ENCODE measurements around the gene CACNA1B.

The CACNA1B gene

GRCh38 chr9:138069731-138070456 is 192.3 kb downstream of the CACNA1B start:
- TF ChIP-seq, protein P1, sequence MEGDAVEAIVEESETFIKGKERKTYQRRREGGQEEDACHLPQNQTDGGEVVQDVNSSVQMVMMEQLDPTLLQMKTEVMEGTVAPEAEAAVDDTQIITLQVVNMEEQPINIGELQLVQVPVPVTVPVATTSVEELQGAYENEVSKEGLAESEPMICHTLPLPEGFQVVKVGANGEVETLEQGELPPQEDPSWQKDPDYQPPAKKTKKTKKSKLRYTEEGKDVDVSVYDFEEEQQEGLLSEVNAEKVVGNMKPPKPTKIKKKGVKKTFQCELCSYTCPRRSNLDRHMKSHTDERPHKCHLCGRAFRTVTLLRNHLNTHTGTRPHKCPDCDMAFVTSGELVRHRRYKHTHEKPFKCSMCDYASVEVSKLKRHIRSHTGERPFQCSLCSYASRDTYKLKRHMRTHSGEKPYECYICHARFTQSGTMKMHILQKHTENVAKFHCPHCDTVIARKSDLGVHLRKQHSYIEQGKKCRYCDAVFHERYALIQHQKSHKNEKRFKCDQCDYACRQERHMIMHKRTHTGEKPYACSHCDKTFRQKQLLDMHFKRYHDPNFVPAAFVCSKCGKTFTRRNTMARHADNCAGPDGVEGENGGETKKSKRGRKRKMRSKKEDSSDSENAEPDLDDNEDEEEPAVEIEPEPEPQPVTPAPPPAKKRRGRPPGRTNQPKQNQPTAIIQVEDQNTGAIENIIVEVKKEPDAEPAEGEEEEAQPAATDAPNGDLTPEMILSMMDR (IDR thresholded peaks at IDR 0.05): no peak
- TF ChIP-seq ZFX (IDR thresholded peaks at IDR 0.05; ENCODE audit: borderline replicate concordance): no peak

DNA sequence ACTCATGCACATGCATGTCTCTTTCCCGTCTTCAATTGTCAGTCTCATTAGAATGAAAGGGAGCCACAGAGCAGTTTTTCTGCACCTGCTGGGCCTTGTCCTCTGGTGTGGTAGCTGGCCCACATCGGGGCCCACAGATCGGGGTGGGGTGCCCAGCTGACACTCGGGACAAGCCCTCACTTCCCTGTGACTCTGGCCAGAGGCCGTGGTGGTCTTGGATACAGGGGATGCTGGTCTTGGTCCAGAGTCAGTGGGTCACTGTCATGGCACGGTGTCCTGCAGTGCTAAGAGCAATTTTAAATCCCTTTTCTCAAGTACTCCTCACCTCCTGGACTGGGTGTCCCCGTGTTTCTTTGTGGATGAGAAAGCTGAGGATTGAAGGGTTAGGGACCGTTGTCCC is 193.2 kb downstream of the CACNA1B start:
- no peak overlapping the region for H3K27ac ChIP-seq
- TF ChIP-seq, protein P1 (IDR thresholded peaks at IDR 0.05): no peak
- TF ChIP-seq ZFX (IDR thresholded peaks at IDR 0.05; ENCODE audit: borderline replicate concordance): no peak

More at GRCh38 chr9:138069731-138070456, 192.3 kb downstream of the CACNA1B start:
- H3K27ac ChIP-seq: no peak overlapping the region

GRCh38 chr9:138071292-138071691 is 193.7 kb downstream of the CACNA1B start:
- no peak overlapping the region for H3K27ac ChIP-seq
- TF ChIP-seq ZFX (IDR thresholded peaks at IDR 0.05; ENCODE audit: borderline replicate concordance): no peak
- TF ChIP-seq, protein P1 (IDR thresholded peaks at IDR 0.05): no peak

DNA sequence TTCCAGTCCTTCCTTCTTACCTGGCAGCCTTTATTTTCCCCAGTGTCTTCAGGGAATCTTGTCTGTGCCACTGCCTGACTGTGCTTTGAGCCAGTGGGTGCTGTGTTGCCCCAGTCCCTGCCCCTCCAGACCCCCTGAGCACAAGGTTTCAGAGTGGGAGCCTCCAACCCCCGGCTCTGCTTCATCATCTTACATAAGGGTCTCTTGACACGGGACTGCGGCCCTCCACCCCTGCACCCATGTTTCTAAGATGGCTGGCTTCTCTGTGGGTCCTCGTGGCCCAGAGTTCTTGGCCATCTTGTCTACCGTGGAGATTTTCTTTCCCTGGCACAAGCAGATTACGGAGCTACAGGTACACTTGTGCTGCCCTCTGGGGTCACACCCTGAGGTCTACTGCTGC is 194.1 kb downstream of the CACNA1B start:
- TF ChIP-seq ZFX (IDR thresholded peaks at IDR 0.05; ENCODE audit: borderline replicate concordance): no peak
- TF ChIP-seq, protein P1 (IDR thresholded peaks at IDR 0.05): no peak
- no peak overlapping the region for H3K27ac ChIP-seq

DNA sequence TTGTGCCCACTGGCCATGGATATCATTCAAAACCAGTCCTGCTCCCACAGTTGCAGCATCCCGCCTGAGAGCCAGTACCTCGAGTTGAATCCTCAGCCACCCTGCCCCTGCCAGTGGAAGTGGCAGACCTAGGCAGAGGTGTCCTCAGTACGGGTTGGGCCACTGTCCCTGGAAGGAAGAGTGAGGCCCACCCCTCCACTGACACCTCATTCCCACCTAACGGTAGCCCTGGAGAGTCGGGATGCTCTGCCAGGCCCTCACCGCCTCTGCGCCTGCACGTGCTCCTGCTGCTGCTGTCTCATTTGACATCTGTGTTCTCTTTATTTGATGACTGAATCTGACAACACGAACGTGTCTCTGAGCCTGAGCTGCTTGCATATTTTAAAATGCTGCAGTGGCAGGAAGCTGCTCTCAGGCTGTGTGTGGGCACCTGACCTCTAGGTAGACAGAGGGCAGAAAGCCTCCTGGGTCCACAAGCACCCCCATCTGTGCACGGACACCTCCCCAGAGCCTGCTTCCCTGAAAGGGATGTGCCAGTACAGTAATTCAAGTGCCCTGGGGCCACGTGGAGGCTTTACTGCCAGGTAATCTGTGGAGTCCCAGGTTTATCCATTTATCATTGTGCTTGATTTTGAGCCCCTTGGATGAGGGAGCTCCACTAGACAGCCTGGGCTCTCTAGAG is 194.7 kb downstream of the CACNA1B start:
- no peak overlapping the region for H3K27ac ChIP-seq
- TF ChIP-seq, protein P1 (IDR thresholded peaks at IDR 0.05): no peak
- TF ChIP-seq ZFX (IDR thresholded peaks at IDR 0.05; ENCODE audit: borderline replicate concordance): no peak

GRCh38 chr9:138072897-138073296 is 195.3 kb downstream of the CACNA1B start:
- no peak for TF ChIP-seq ZFX (IDR thresholded peaks at IDR 0.05; ENCODE audit: borderline replicate concordance)
- TF ChIP-seq, protein P1 (IDR thresholded peaks at IDR 0.05): no peak
- H3K27ac ChIP-seq: no peak overlapping the region

- TF ChIP-seq, protein P1 (IDR thresholded peaks at IDR 0.05): no peak
- TF ChIP-seq ZFX (IDR thresholded peaks at IDR 0.05; ENCODE audit: borderline replicate concordance): no peak
- no peak overlapping the region for H3K27ac ChIP-seq
Measured at GRCh38 chr9:138073408-138073807, 195.8 kb downstream of the CACNA1B start.
